Measurements from ENCODE around the gene MR1. TPM values are rescaled to one million over a fixed set of nuclear protein-coding genes. Genes with fewer than 3 reads are reported as not detected.
"Not testable (repeated sequence)": the region's sequence is repeated elsewhere in the genome, so short reads cannot be mapped to it uniquely, and the experiment has no call there.

MR1 gene
- total RNA-seq, 2 donors from 2014 or later: 5.3 to 7.5 TPM

- ATAC-seq: no peak
- no peak for DNase-seq
- intact Hi-C loops (cut with DNase I, micrococcal nuclease): no loop called here
These were observed 10.3 kb upstream of the MR1 start for GRCh38 chr1:181023265-181024057.

- ATAC-seq (no peak), DNase-seq (no peak)
- intact Hi-C loops (cut with DNase I, micrococcal nuclease): no loop called here
These were observed 5.6 kb upstream of the MR1 start for GRCh38 chr1:181028196-181028595.

- no peak for DNase-seq
- no peak for ATAC-seq
- intact Hi-C loops (cut with DNase I, micrococcal nuclease): no loop called here
These were observed 5.2 kb upstream of the MR1 start for GRCh38 chr1:181028615-181029014.

- ATAC-seq (no peak), DNase-seq (no peak)
- intact Hi-C loops (cut with DNase I, micrococcal nuclease): no loop called here
These were observed 1.2 kb upstream of the MR1 start for GRCh38 chr1:181032535-181032934.

GRCh38 chr1:181033128-181033798 is 520 bp upstream of the MR1 start:
- intact Hi-C loops (cut with DNase I, micrococcal nuclease): no loop called here
- ATAC-seq (peak; percentile 81), DNase-seq (peak; percentile 29 to 55)

- ATAC-seq; intact Hi-C loops (cut with DNase I, micrococcal nuclease); DNase-seq: not testable (repeated sequence)
These were observed 1.4 kb downstream of the MR1 start for GRCh38 chr1:181035210-181035609.

- DNase-seq (no peak), ATAC-seq (no peak)
- intact Hi-C loops (cut with DNase I, micrococcal nuclease): no loop called here
These were observed 2.5 kb downstream of the MR1 start for GRCh38 chr1:181036107-181036836.

- DNase-seq: no peak
- intact Hi-C loops (cut with DNase I, micrococcal nuclease): no loop called here
- no peak for ATAC-seq
These were observed 3.6 kb downstream of the MR1 start for GRCh38 chr1:181037386-181037785.

- intact Hi-C loops (cut with DNase I, micrococcal nuclease): loop anchor here in 1 of 2 donors (2.0 kb wide), 1 partner anchor 106 kb away; no protein-coding TSS in a partner anchor
- ATAC-seq: peak; percentile 37
- DNase-seq: peak; percentile 39 to 40
These were observed 4.7 kb downstream of the MR1 start for GRCh38 chr1:181038399-181038873.

GRCh38 chr1:181040284-181040865 is 6.6 kb downstream of the MR1 start:
- DNase-seq (peak; percentile 53 to 56), ATAC-seq (peak; percentile 62)
- intact Hi-C loops (cut with DNase I, micrococcal nuclease): no loop called here

- intact Hi-C loops (cut with DNase I, micrococcal nuclease): no loop called here
- DNase-seq (peak; percentile 65 to 69), ATAC-seq (peak; percentile 85)
These were observed 9.5 kb downstream of the MR1 start for GRCh38 chr1:181043025-181043888.

GRCh38 chr1:181044449-181044966 is 10.7 kb downstream of the MR1 start:
- peak; percentile 69 for ATAC-seq
- DNase-seq: peak; percentile 43 to 67

GRCh38 chr1:181045946-181046345 is 12.2 kb downstream of the MR1 start:
- ATAC-seq; intact Hi-C loops (cut with DNase I, micrococcal nuclease); DNase-seq: not testable (repeated sequence)

More at GRCh38 chr1:181044449-181044966, 10.7 kb downstream of the MR1 start:
- intact Hi-C loops (cut with DNase I, micrococcal nuclease): no loop called here

- no peak for ATAC-seq
- intact Hi-C loops (cut with DNase I, micrococcal nuclease): no loop called here
- DNase-seq: no peak
These were observed 15.6 kb downstream of the MR1 start for GRCh38 chr1:181049378-181049777.

- no peak for DNase-seq
- intact Hi-C loops (cut with DNase I, micrococcal nuclease): no loop called here
- ATAC-seq: no peak
These were observed 17.1 kb downstream of the MR1 start for GRCh38 chr1:181050922-181051321.

- DNase-seq (no peak), ATAC-seq (no peak)
- intact Hi-C loops (cut with DNase I, micrococcal nuclease): no loop called here
These were observed 22.8 kb downstream of the MR1 start for GRCh38 chr1:181056560-181056959.

- DNase-seq (no peak), ATAC-seq (no peak)
- intact Hi-C loops (cut with DNase I, micrococcal nuclease): no loop called here
These were observed 23.3 kb downstream of the MR1 start for GRCh38 chr1:181057079-181057478.

GRCh38 chr1:181059435-181059834 is 25.7 kb downstream of the MR1 start:
- no peak for DNase-seq
- intact Hi-C loops (cut with DNase I, micrococcal nuclease): no loop called here
- ATAC-seq: no peak

Data from left colon (tissue), 2 donors.